ENCODE data around the gene CSF1.

- no peak for TF ChIP-seq CTCF (IDR thresholded peaks at IDR 0.05)
- no peak for TF ChIP-seq POLR2A (IDR thresholded peaks at IDR 0.05)
Observed at GRCh38 chr1:109889094-109889493, 21.6 kb upstream of the CSF1 start.
